Motor neuron (in vitro differentiated cells): Measurements from ENCODE around the gene SNX5. TPM values are rescaled to one million over a fixed set of nuclear protein-coding genes. Genes with fewer than 3 reads are reported as not detected.

ENCODE experiments used
- ATAC-seq, 8 experiments: fragments of 200-7000 bp; cut with Tn5 transposase; replicated peaks in 6 of 8; 2 replicates each; pipeline ENCODE4 v1.8.0; 2021; ENCODE audit warnings: mild to moderate bottlenecking in 8 of 8, moderate library complexity in 8 of 8
- H3K27ac ChIP-seq, 2 donors: fragments of 250-450 bp; sonication (Bioruptor Pico); 2 replicates each; pipeline ENCODE4 v1.9.0; 2021; ENCODE audit warnings: antibody characterized with exemption in 2 of 2, mild to moderate bottlenecking in 2 of 2, moderate library complexity in 1 of 2
- H3K4me1 ChIP-seq, 2 donors: fragments of 250-450 bp; sonication (Bioruptor Pico); replicated peaks in 1 of 2; 2 replicates each; pipeline ENCODE4 v1.6.1; 2021; ENCODE audit warnings: antibody characterized with exemption in 2 of 2, mild to moderate bottlenecking in 2 of 2, moderate library complexity in 1 of 2
- H3K4me3 ChIP-seq, 5 donors: fragments of 250-450 bp; sonication (Bioruptor Pico); 2 replicates each; pipeline ENCODE4 v1.9.0; 2021; ENCODE audit warnings: antibody characterized with exemption in 5 of 5, mild to moderate bottlenecking in 5 of 5, moderate library complexity in 4 of 5
- WGBS, 10 experiments: fragments of 450-650 bp; shearing (Covaris generic); methylation state at CpG; one replicate each; pipeline ENCODE4 v1.0.0; 2022; 5-methylcytosine and 5-hydroxymethylcytosine counted together
- in situ Hi-C, 9 experiments: fragments of 400-800 bp; cut with MboI; loops; one replicate each; pipeline ENCODE4 v1.15.0; 2021; ENCODE audit warnings: low sequenced_read_pairs in 9 of 9, low pct_unique_long_range_greater_than_20kb in 2 of 9; ENCODE audit not compliant: unreplicated experiment in 9 of 9
- total RNA-seq, 8 experiments: library from RNA; unstranded; fragments of 300-600 nt; gene quantifications; 2 replicates each; pipeline versions ENCODE4 v1.2.3 to v1.2.4, GENCODE V29; 2022

SNX5 gene
- total RNA-seq, 8 experiments from 2014 or later, result 41.7 to 199 (median 73.8) TPM

- ATAC-seq, result no peak
- H3K27ac ChIP-seq, result no peak overlapping the region
- WGBS, 10 experiments, result 81 to 100% (median 95%) methylated on average over 1 to 8 of the region's 10 CpGs; no CpG with 5 or more reads in 1 of the 10 experiments
- H3K4me1 ChIP-seq, result peaks cover 8 to 20% of the 10 kb centered on the region in 2 donors
- no peak overlapping the region for H3K4me3 ChIP-seq
- in situ Hi-C loops, result loop anchor here in 2 of 9 experiments (25.0 kb wide), 2 partner anchors 96 to 429 kb away; no protein-coding TSS in a partner anchor
These were observed 27.3 kb downstream of the SNX5 start for GRCh38 chr20:17941087-17941825.

- Histone ChIP-seq H3K4me1 (peaks cover 8 to 20% of the 10 kb centered on the region in 2 donors), H3K27ac (no peak overlapping the region), H3K4me3 (no peak overlapping the region)
- ATAC-seq, result no peak
- WGBS, 10 experiments, result 50 to 100% (median 70%) methylated on average over 1 to 4 of the region's 6 CpGs; no CpG with 5 or more reads in 3 of the 10 experiments
- in situ Hi-C loops, result loop anchor here in 2 of 9 experiments (25.0 kb wide), 2 partner anchors 97 to 428 kb away; no protein-coding TSS in a partner anchor
These were observed 28.2 kb downstream of the SNX5 start for GRCh38 chr20:17940224-17940971.

DNA sequence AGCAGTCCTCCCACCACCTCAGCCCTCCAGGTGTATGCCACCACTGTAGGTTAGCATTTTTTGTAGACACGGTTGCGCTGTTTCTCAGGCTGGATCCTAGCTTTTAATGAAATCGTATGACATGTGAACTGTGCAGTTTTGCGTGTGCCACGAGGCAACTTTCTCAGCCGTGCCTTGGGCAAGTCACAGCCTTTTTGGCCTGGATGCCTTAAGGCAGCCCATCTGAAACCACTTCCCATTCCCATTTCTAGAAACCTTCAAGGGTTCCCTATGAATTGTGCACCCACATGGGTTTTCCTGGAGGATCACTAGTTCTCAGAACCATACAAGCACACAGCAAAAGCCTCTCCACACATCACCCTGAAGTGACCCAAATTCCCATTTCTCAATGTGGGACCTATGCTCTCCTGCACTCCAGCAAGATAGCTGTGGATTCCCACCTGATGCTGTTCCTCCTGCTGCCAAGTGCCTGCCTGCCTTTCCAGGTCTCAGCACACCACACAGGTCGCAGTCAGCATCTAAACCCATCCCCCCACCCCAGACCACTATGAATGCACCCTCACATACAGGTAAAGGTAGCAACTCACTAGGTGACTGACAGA, 28.9 kb downstream of the SNX5 start:
- Histone ChIP-seq H3K27ac (no peak overlapping the region), H3K4me3 (no peak overlapping the region), H3K4me1 (peaks cover 8 to 21% of the 10 kb centered on the region in 2 donors)
- in situ Hi-C loops, result loop anchor here in 2 of 9 experiments (25.0 kb wide), 2 partner anchors 98 to 427 kb away; no protein-coding TSS in a partner anchor
- ATAC-seq, result peak in 2 of 8 experiments; percentile 5 to 9
- 7 to 94% (median 82%) methylated on average over 1 to 4 of the region's 7 CpGs; no CpG with 5 or more reads in 4 of the 10 experiments for WGBS, 10 experiments

DNA sequence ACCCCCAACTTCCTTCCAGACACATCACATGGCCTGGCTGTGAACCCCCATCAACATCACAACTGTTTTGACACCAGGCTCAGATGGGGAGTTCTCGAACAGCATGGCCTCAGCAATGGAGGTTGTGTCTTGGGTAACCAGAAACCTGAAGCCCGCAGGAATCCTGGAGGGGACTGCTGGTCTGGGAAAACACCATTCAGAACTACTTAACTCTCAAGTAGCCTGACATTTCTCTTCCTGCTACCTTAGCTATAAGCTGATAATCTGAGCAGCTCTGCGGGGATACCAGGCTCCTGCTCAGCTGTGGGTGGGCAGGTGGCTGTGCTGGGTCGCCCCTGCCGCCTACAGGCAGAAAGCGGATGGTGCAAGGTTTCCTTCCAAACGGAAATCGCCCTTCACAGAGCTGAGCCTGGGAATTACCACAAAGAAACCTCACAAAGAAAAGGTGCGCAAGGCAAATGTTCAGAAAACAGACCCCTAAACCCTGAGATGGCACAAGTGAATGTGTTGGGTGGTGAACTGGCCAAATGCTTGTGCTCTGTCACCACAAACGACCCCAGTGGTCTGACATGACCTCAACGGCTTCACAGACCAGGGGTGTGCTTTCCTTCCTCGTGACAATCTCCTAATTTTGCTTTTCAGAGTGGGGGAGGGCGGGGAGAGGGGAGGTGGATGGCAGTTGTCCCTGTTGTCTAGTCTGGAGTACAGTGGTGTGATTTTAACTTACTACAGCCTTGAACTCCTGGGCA, 29.5 kb downstream of the SNX5 start:
- 0 to 65% (median 21%) methylated on average over 1 to 4 of the region's 13 CpGs; no CpG with 5 or more reads in 3 of the 10 experiments for WGBS, 10 experiments

DNA sequence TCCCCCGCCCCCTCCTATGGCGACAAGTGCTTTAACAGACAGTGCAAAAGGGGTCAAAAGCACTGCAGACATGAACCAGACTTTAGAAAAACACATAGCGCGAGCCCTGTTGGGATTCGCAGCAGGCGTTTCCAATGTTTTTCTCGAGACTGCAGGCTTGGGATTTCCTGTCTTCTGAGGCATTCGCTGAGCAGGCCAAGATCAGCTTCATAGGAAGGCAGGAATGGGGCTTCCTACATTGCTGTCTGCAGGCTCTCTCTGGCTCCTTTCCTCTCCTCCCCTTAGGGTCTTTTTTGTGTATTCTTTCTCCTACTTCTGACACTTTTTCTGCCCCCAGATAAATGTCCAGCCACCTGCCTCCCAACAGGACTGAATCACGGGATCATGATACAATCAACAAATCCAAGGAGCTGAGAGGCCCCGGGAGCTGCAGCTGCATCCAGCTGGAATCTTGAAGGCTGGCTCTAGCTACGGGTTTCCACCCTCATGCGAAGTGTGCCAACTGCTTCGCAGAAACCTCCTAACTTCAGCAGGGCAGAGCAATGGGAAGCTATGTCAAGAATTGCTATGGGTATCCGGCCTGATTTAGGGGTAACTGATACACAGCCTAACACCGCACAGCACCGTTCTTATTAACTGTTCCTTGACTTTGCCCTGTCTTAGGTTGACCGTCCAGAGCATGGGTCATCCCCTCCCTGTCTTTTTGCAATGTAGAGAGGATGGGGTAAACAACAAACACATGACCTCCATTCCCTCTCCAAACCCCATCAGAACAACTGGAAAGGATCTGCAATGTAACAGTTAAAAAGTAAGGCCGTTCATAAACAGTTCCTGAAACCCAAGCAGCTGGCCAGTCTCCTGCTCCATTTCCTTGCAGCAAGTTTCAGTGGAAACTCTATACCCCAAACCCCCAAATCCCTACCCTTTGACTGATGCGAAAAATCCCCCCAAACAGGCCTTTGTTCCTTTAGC, 31.5 kb downstream of the SNX5 start:
- in situ Hi-C loops, result loop anchor here in 2 of 9 experiments (25.0 kb wide), 2 partner anchors 100 to 425 kb away; no protein-coding TSS in a partner anchor
- ATAC-seq, result peak; percentile 28 to 66 (median 49)
- no peak overlapping the region for H3K27ac ChIP-seq
- H3K4me3 ChIP-seq, result no peak overlapping the region
- peaks cover 14 to 36% of the 10 kb centered on the region in 2 donors for H3K4me1 ChIP-seq
- WGBS, 10 experiments, result 10 to 80% (median 60%) methylated on average over 1 to 15 of the region's 19 CpGs; no CpG with 5 or more reads in 2 of the 10 experiments

More for the DNA sequence above, 29.5 kb downstream of the SNX5 start:
- Histone ChIP-seq H3K4me1 (peaks cover 8 to 27% of the 10 kb centered on the region in 2 donors), H3K27ac (no peak overlapping the region), H3K4me3 (no peak overlapping the region)
- peak; percentile 59 to 88 (median 84) for ATAC-seq
- in situ Hi-C loops, result loop anchor here in 2 of 9 experiments (25.0 kb wide), 2 partner anchors 98 to 427 kb away; no protein-coding TSS in a partner anchor

- no peak for ATAC-seq
These were observed 32.3 kb downstream of the SNX5 start for GRCh38 chr20:17936286-17936760.

DNA sequence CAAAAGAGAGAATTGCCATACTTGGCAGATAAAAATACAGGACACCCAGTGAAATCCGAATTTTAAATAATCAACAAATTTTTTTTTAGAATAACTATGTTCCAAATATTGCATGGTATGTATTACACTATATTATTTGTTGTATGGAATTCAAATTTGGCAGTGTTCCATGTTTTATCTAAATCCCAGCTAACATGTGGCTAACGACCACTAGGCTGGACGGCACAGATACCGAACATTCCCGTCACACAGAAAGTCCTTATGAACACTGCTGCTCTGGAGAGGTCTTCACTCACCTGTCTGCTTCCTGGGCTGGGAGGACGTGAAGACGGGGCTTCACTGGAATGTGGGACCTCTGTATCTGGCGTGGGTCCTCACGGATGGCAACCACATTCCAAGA, 32.8 kb downstream of the SNX5 start:
- H3K4me1 ChIP-seq, result peaks cover 14 to 36% of the 10 kb centered on the region in 2 donors
- H3K4me3 ChIP-seq, result no peak overlapping the region
- no peak for ATAC-seq
- no peak overlapping the region for H3K27ac ChIP-seq
- in situ Hi-C loops, result loop anchor here in 2 of 9 experiments (25.0 kb wide), 2 partner anchors 102 to 423 kb away; no protein-coding TSS in a partner anchor
- WGBS, 10 experiments, result 68 to 100% (median 86%) methylated on average over 2 to 8 of the region's 9 CpGs; no CpG with 5 or more reads in 2 of the 10 experiments

More at GRCh38 chr20:17936286-17936760, 32.3 kb downstream of the SNX5 start:
- 33 to 94% (median 68%) methylated on average over 2 to 4 of the region's 8 CpGs; no CpG with 5 or more reads in 4 of the 10 experiments for WGBS, 10 experiments
- Histone ChIP-seq H3K4me1 (peaks cover 14 to 36% of the 10 kb centered on the region in 2 donors), H3K4me3 (no peak overlapping the region), H3K27ac (no peak overlapping the region)
- in situ Hi-C loops, result loop anchor here in 2 of 9 experiments (25.0 kb wide), 2 partner anchors 101 to 424 kb away; no protein-coding TSS in a partner anchor

- in situ Hi-C loops, result loop anchor here in 2 of 9 experiments (25.0 kb wide), 2 partner anchors 102 to 423 kb away; no protein-coding TSS in a partner anchor
- WGBS, 10 experiments, result 80% methylated on average over 1 of the region's 3 CpGs; no CpG with 5 or more reads in 9 of the 10 experiments
- ATAC-seq, result no peak
- Histone ChIP-seq H3K4me1 (peaks cover 14 to 36% of the 10 kb centered on the region in 2 donors), H3K27ac (no peak overlapping the region), H3K4me3 (no peak overlapping the region)
These were observed 33.4 kb downstream of the SNX5 start for GRCh38 chr20:17935186-17935585.

DNA sequence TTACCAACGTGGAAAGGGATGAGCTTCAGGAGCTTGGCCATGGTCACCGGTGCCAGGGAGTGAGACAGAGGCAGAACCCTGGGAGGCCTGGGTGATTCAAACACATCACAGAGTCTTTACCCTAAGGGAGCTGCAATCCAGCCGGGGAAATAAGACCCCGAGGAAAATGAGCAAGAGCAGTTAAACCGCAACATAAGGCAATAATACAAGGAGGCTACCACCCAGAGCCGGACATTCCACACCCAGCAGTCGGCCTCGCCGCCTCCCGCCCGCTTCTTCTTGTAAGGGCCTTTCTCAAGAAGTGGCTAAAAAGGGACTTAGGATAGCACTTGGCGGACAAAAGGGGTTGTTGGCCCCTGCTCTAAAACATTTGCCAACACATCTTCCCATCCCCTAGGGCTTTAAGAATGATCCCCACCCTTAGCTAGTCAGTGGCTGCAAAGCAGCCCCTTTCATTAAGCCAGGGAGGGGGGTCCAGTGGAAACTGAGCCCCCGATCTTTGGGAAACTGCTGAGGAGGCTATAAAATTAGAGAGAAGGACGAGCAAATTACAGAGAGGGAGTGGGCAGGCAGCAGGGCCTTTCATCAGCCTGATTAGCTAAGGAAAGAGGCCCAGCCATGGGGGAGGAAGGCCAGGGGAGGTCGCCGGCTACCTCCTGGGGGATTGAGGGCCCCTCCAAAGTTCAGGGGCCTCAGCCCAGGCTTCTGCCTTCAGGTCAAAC, 34.3 kb downstream of the SNX5 start:
- peaks cover 14 to 36% of the 10 kb centered on the region in 2 donors for H3K4me1 ChIP-seq
- H3K4me3 ChIP-seq, result no peak overlapping the region
- peak in 5 of 8 experiments; percentile 2 to 31 (median 11) for ATAC-seq
- WGBS, 10 experiments, result 10 to 92% (median 61%) methylated on average over 1 to 11 of the region's 16 CpGs; no CpG with 5 or more reads in 2 of the 10 experiments
- H3K27ac ChIP-seq, result no peak overlapping the region
- in situ Hi-C loops, result loop anchor here in 2 of 9 experiments (25.0 kb wide), 2 partner anchors 103 to 422 kb away; no protein-coding TSS in a partner anchor

- in situ Hi-C loops, result loop anchor here in 2 of 9 experiments (25.0 kb wide), 2 partner anchors 104 to 421 kb away; no protein-coding TSS in a partner anchor
- Histone ChIP-seq H3K4me3 (no peak overlapping the region), H3K4me1 (peaks cover 14 to 31% of the 10 kb centered on the region in 2 donors), H3K27ac (no peak overlapping the region)
- ATAC-seq, result peak in 5 of 8 experiments; percentile 51 to 75 (median 63)
- 20 to 100% (median 100%) methylated on average over 1 of the region's 5 CpGs; no CpG with 5 or more reads in 3 of the 10 experiments for WGBS, 10 experiments
These were observed 34.9 kb downstream of the SNX5 start for GRCh38 chr20:17933711-17934110.
